LNCaP clone FGC (cell line): ENCODE results near the gene PRKCE.

Experiments
- DNase-seq: peaks from one replicate; pipeline ENCODE4 v3.0.0-alpha.2; 2011; ENCODE audit warnings: low read depth
- H3K4me3 ChIP-seq: 2 replicates; pipeline ENCODE4 v1.5.1; 2011; ENCODE audit warnings: mild to moderate bottlenecking, low read depth, low read length, control low read depth
- TF ChIP-seq, protein P1 (sequence below): IDR thresholded peaks from 2 replicates; pipeline ENCODE4 v1.5.1; 2012; ENCODE audit warnings: mild to moderate bottlenecking; ENCODE audit not compliant: control insufficient read depth, insufficient read depth; ENCODE audit errors: extremely low read depth

The PRKCE gene

DNA sequence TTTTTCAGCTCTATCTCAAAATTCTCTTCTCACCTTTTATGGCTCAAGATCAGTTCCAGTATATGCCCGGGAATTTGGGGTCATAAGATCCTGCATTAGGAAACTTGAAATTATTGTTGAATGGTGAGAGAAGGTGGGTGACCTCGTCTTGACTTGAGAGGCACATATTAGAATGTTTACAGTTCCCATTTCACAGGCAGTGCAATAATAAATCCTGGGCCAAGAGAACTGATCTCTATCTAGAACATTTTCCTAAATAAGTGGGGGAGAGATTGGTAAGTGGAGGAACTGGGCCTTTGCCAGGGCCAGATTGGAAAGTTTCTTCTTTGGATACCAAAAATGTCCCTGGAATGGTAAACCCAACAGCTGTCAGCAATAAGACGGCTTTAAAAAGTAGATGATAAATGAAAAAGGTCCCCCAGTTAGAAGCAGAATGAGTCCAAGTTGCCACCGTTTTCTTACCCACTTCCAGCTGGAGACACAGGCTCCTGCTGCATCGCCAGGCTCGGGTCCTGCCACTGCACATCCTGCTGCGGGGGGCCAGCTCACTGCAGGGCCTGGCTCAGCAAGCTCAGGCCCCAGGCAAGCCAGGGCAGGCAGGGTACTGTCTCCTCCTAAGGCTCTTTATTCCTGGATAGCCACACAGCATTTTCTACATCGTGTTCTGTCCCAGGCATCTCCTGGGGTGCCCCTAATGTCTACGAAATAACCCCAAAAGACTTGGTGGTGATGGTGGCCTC is 519.3 kb downstream of the PRKCE start:
- H3K4me3 ChIP-seq, result no peak overlapping the region
- DNase-seq, result no peak
- TF ChIP-seq, protein P1, sequence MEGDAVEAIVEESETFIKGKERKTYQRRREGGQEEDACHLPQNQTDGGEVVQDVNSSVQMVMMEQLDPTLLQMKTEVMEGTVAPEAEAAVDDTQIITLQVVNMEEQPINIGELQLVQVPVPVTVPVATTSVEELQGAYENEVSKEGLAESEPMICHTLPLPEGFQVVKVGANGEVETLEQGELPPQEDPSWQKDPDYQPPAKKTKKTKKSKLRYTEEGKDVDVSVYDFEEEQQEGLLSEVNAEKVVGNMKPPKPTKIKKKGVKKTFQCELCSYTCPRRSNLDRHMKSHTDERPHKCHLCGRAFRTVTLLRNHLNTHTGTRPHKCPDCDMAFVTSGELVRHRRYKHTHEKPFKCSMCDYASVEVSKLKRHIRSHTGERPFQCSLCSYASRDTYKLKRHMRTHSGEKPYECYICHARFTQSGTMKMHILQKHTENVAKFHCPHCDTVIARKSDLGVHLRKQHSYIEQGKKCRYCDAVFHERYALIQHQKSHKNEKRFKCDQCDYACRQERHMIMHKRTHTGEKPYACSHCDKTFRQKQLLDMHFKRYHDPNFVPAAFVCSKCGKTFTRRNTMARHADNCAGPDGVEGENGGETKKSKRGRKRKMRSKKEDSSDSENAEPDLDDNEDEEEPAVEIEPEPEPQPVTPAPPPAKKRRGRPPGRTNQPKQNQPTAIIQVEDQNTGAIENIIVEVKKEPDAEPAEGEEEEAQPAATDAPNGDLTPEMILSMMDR, result no peak

DNA sequence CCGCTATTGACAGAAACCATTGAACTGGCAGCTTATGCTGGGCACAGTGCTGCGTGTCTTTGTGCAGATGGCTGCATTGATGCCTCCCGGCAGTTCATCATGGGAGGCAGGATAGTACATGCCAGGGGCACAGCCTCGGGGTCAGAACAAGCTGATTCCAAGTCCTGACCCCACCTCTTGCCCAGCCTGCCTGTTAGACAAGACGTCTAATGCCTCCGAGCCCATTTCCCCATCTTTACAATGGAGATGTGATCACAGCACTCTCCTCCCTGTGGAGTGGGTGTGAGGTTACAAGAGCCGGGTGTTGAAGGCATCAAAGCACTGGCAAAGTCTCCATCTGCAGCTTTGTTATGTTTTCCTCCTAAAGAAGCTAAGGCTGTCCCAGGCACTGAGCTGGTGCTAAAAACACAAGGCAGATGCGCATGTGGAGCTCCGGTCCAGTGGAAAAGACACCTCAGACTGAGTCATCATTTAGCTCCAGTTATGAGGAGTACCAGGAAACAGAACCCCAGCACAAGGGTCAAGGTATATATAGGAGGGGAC is 520.0 kb downstream of the PRKCE start:
- DNase-seq, result no peak
- no peak overlapping the region for H3K4me3 ChIP-seq
- TF ChIP-seq, protein P1, result no peak

DNA sequence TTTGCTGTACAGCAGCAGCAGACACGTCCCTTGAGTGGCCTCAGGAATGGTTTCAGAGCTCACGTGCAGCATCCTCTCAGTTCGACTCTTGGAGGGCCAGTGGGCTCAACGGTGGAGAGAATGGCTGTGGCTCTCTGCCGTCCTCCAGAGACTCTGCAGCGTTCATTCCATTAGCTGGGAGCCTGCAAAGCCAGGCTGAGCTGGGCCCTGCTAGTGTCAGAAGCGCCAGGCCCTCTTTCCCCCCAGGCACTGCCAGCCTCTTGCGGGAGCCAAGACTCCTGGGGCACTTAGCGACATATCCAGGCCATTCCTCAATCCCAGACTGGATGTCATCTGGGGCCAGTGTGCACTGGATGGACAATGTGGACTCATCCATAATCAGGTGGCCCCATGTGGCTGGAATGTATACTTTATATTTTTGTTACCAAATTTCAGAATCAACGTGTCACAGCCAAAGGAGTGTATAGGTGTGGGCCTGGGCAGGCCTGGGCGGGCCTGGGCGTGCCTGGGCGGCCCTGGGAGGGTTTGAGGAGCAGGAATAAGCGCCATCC is 520.6 kb downstream of the PRKCE start:
- TF ChIP-seq, protein P1, result no peak
- no peak for DNase-seq
- no peak overlapping the region for H3K4me3 ChIP-seq

DNA sequence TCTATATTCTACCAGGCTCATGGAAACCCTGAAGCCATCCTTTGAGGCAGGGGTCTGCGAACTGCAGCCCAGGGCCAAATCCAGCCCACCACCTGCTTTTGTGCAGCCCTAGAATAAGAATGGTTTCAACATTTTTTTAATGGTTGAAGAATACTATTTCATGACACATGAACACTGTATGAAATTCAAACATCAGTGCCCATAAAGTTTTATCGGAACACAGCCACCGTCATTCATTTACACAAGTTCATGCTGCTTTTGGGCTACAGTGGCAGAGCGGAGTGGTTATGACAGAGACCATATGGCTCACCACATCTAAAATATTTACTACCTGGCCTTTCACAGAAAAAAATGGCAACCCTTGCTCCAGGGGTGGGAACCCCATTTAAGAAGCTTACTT is 521.6 kb downstream of the PRKCE start:
- DNase-seq, result no peak
- H3K4me3 ChIP-seq, result no peak overlapping the region
- TF ChIP-seq, protein P1, result no peak

DNA sequence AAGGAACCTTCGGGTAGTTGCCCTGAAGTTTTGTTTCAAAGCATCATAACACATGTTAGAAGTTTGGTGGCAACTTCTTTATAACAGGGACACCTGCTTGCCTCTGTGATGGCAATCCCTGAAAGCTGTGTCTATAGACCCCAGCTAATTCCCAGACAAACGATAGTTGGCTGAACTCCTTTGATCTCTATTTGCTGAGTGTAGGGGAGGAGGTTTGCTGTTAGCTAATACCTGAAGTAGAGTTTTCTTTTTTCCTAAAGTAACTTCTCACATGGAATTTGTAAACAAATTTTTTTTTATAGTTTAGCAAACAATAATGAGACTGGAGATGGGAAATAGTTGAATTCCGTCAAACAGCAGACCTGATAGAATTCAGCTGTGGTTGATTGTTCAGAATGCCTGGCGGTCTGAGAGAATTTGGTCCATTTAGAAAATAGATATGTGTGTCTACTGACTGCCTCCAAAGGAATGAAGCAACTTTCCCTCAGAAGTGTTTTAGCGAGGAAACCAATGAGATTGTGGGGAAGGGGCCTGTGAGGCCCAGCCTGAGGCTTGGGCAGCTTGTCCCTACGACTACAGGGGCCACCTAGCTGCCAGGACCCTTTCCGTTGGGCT is 522.3 kb downstream of the PRKCE start:
- TF ChIP-seq, protein P1, result no peak
- no peak overlapping the region for H3K4me3 ChIP-seq
- DNase-seq, result no peak

DNA sequence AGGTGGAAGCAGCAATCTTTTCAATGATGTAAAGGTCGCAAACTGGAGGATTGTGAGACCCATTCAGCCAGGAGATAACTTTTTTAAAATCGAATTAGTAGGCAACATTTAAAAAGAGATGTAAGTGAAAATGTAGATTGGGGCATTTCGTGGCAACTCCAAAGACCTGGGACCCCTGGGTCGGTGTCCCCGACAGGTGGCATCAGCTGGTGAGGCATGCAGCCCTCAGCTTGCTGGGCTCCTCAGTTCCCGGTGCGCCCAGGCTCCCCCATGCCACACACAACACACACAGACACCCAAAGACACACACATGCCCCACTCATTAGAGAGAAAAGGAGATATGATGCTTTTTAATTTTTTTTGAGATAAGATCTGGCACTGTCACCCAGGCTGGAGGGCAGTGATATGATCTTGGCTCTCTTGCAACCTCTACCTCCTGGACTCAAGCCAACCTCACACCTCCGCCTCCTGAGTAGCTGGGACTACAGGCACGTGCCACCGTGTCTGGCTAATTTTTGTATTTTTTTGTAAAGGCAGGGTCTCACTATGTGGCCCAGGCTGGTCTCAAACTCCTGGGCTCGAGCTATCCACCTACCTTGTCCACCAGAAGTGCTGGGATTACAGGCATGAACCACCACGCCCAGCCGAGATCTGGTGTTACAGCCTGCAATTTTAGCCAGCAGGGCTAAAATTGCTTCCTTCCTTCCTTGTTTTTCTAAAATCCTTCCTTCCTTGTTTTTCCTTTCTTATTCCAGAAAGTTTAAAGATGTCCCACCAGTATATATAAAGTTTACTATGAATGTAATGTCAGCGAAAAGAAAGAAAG is 523.1 kb downstream of the PRKCE start:
- no peak overlapping the region for H3K4me3 ChIP-seq
- TF ChIP-seq, protein P1, result no peak
- DNase-seq, result no peak
